IPS-18c (cell line): ENCODE measurements around the gene CDK8.

Experiments used
- H3K4me3 ChIP-seq: 2 replicates; pipeline ENCODE4 v1.7.0; 2013; ENCODE audit warnings: low read depth, mild to moderate bottlenecking, low read length, moderate library complexity; ENCODE audit not compliant: insufficient read depth
- H3K9me3 ChIP-seq: one replicate; pipeline ENCODE4 v1.6.1; 2013; ENCODE audit warnings: mild to moderate bottlenecking, low read length, moderate library complexity; ENCODE audit not compliant: control insufficient read depth, insufficient read depth

Gene CDK8

GRCh38 chr13:26446751-26447150 is 192.8 kb downstream of the CDK8 start:
- Histone ChIP-seq H3K9me3 (no peaks in the 10 kb centered on the region), H3K4me3 (no peak overlapping the region)

- Histone ChIP-seq H3K4me3 (no peak overlapping the region), H3K9me3 (no peaks in the 10 kb centered on the region)
Observed at GRCh38 chr13:26448032-26448431, 194.1 kb downstream of the CDK8 start.

- Histone ChIP-seq H3K9me3 (no peaks in the 10 kb centered on the region), H3K4me3 (no peak overlapping the region)
Observed at GRCh38 chr13:26449063-26449848, 195.3 kb downstream of the CDK8 start.
